H9 (cell line): ENCODE measurements around the gene GPRC5D. TPM values are rescaled to one million over a fixed set of nuclear protein-coding genes. Genes with fewer than 3 reads are reported as not detected.

Experiments used
- DNase-seq: peaks from one replicate; pipeline ENCODE4 v3.0.0-alpha.2; 2017
- H2AFZ ChIP-seq: one replicate; pipeline ENCODE4 v1.6.1; 2013; ENCODE audit warnings: mild to moderate bottlenecking, low read length, control low read depth, moderate library complexity
- H2AK5ac ChIP-seq: 2 replicates; pipeline ENCODE4 v1.6.1; 2013; ENCODE audit warnings: low read length, control low read depth, mixed read lengths; ENCODE audit not compliant: insufficient read length
- H2BK120ac ChIP-seq: one replicate; pipeline ENCODE4 v1.6.1; 2013; ENCODE audit warnings: low read depth, mild to moderate bottlenecking, low read length, control low read depth, inconsistent platforms; ENCODE audit not compliant: poor library complexity, severe bottlenecking
- H2BK12ac ChIP-seq: 2 replicates; pipeline ENCODE4 v1.6.1; 2013; ENCODE audit warnings: low read length, control low read depth, mixed read lengths, low read depth; ENCODE audit not compliant: insufficient read length
- H2BK15ac ChIP-seq: 2 replicates; pipeline ENCODE4 v1.6.1; 2013; ENCODE audit warnings: low read depth, low read length, control low read depth
- H2BK20ac ChIP-seq: one replicate; pipeline ENCODE4 v1.6.1; 2013; ENCODE audit warnings: low read depth, mild to moderate bottlenecking, low read length, control low read depth, inconsistent platforms; ENCODE audit not compliant: poor library complexity, severe bottlenecking
- H2BK5ac ChIP-seq: 2 replicates; pipeline ENCODE4 v1.6.1; 2013; ENCODE audit warnings: low read length, control low read depth, mixed read lengths; ENCODE audit not compliant: insufficient read length
- H3K14ac ChIP-seq: 2 replicates; pipeline ENCODE4 v1.6.1; 2013; ENCODE audit warnings: low read length, control low read depth; ENCODE audit not compliant: insufficient read depth
- H3K18ac ChIP-seq: 2 replicates; pipeline ENCODE4 v1.6.1; 2013; ENCODE audit warnings: low read depth, mild to moderate bottlenecking, mixed read lengths, low read length, control low read depth; ENCODE audit not compliant: insufficient read length
- H3K23ac ChIP-seq: 2 replicates; pipeline ENCODE4 v1.6.1; 2013; ENCODE audit warnings: low read length, control low read depth, mixed read lengths, low read depth; ENCODE audit not compliant: insufficient read length
- H3K23me2 ChIP-seq: 2 replicates; pipeline ENCODE4 v1.6.1; 2013; ENCODE audit warnings: low read depth, mild to moderate bottlenecking, mixed read lengths, low read length, control low read depth; ENCODE audit not compliant: insufficient read length, poor library complexity, severe bottlenecking
- H3K27ac ChIP-seq: 2 replicates; pipeline ENCODE4 v1.5.1; 2013; ENCODE audit warnings: low read length, control low read depth, mixed read lengths, low read depth; ENCODE audit not compliant: insufficient read length
- H3K27me3 ChIP-seq: 2 replicates; pipeline ENCODE4 v1.6.1; 2013; ENCODE audit warnings: low read length, control low read depth, inconsistent platforms; ENCODE audit not compliant: insufficient read depth
- H3K4ac ChIP-seq: 2 replicates; pipeline ENCODE4 v1.6.1; 2013; ENCODE audit warnings: low read depth, mild to moderate bottlenecking, control low read depth, inconsistent platforms, low read length, moderate library complexity
- H3K4me1 ChIP-seq: 2 replicates; pipeline ENCODE4 v1.6.1; 2013; ENCODE audit warnings: low read length, control low read depth, inconsistent platforms; ENCODE audit not compliant: insufficient read depth
- H3K4me2 ChIP-seq: 2 replicates; pipeline ENCODE4 v1.6.1; 2013; ENCODE audit warnings: low read length, control low read depth, mixed read lengths; ENCODE audit not compliant: insufficient read length, insufficient read depth
- H3K56ac ChIP-seq: 2 replicates; pipeline ENCODE4 v1.6.1; 2013; ENCODE audit warnings: low read depth, mild to moderate bottlenecking, mixed read lengths, low read length, control low read depth; ENCODE audit not compliant: insufficient read length
- H3K79me1 ChIP-seq: 2 replicates; pipeline ENCODE4 v1.6.1; 2013; ENCODE audit warnings: low read depth, mild to moderate bottlenecking, moderate library complexity, low read length, control low read depth, inconsistent platforms; ENCODE audit not compliant: insufficient read depth, poor library complexity, severe bottlenecking
- H3K79me2 ChIP-seq: 2 replicates; pipeline ENCODE4 v1.6.1; 2013; ENCODE audit warnings: low read length, control low read depth, inconsistent platforms; ENCODE audit not compliant: insufficient read depth
- H3K9ac ChIP-seq: 2 replicates; pipeline ENCODE4 v1.6.1; 2013; ENCODE audit warnings: low read length, control low read depth, mixed read lengths; ENCODE audit not compliant: insufficient read length; ENCODE audit errors: extremely low read depth
- H3K9me3 ChIP-seq: one replicate; pipeline ENCODE4 v1.6.1; 2013; ENCODE audit warnings: low read depth, low read length, inconsistent platforms; ENCODE audit not compliant: control insufficient read depth
- H3T11ph ChIP-seq: one replicate; pipeline ENCODE4 v1.6.1; 2013; ENCODE audit warnings: mild to moderate bottlenecking, low read length, control low read depth, inconsistent platforms
- H4K20me1 ChIP-seq: one replicate; pipeline ENCODE4 v1.6.1; 2013; ENCODE audit not compliant: control insufficient read depth, insufficient read length, insufficient read depth
- H4K5ac ChIP-seq: 2 replicates; pipeline ENCODE4 v1.6.1; 2013; ENCODE audit warnings: low read depth, mild to moderate bottlenecking, mixed read lengths, low read length, control low read depth; ENCODE audit not compliant: insufficient read length
- H4K8ac ChIP-seq: replicated peaks from 2 replicates; pipeline ENCODE4 v1.6.1; 2013; ENCODE audit warnings: low read length, control low read depth, mixed read lengths, low read depth; ENCODE audit not compliant: insufficient read length
- H4K91ac ChIP-seq: 2 replicates; pipeline ENCODE4 v1.6.1; 2013; ENCODE audit warnings: low read depth, mild to moderate bottlenecking, moderate library complexity, mixed read lengths, low read length, control low read depth; ENCODE audit not compliant: insufficient read length
- H3K27ac Mint-ChIP-seq, 3 experiments: 2 replicates in 2 of 3; 3 replicates in 1 of 3; pipeline ENCODE4 v1.8.0; 2020 to 2021; ENCODE audit warnings: mixed read lengths in 3 of 3, mild to moderate bottlenecking in 1 of 3, moderate library complexity in 1 of 3
- H3K27me3 Mint-ChIP-seq: 2 replicates; pipeline ENCODE4 v1.8.0; 2021; ENCODE audit warnings: low read depth, mild to moderate bottlenecking, moderate library complexity, mixed read lengths
- H3K36me3 Mint-ChIP-seq, 3 experiments: 2 replicates in 2 of 3; 3 replicates in 1 of 3; pipeline ENCODE4 v1.8.0; 2020 to 2021; ENCODE audit warnings: low read depth in 3 of 3, mixed read lengths in 3 of 3; ENCODE audit not compliant: insufficient read depth in 1 of 3
- H3K4me1 Mint-ChIP-seq, 2 experiments: 2 replicates each; pipeline ENCODE4 v1.8.0; 2020; ENCODE audit warnings: mixed read lengths in 2 of 2
- H3K4me3 Mint-ChIP-seq, 2 experiments: 2 replicates in 1 of 2; 3 replicates in 1 of 2; pipeline ENCODE4 v1.8.0; 2020 to 2021; ENCODE audit warnings: mild to moderate bottlenecking in 2 of 2, mixed read lengths in 2 of 2, moderate library complexity in 1 of 2
- H3K9me3 Mint-ChIP-seq, 2 experiments: 2 replicates in 1 of 2; 3 replicates in 1 of 2; pipeline ENCODE4 v1.8.0; 2020; ENCODE audit warnings: mild to moderate bottlenecking in 2 of 2, mixed read lengths in 2 of 2, moderate library complexity in 1 of 2
- WGBS: extraction: QIAGEN DNeasy Blood & Tissue Kit; methylation state at CpG from one replicate; pipeline ENCODE4 v1.1.7; 2013; ENCODE audit warnings: missing lambda C conversion rate, low lambda C conversion rate, mixed read lengths; ENCODE audit not compliant: insufficient read length; ENCODE audit errors: extremely low coverage; 5-methylcytosine and 5-hydroxymethylcytosine counted together
- total RNA-seq: library from RNA; stranded (reverse); gene quantifications from 2 replicates; pipeline ENCODE4 v1.2.1, GENCODE V29; 2021
- TF ChIP-seq, protein P1 (sequence below): fragments of 200-600 bp; sonication (generic); conservative IDR thresholded peaks from 3 replicates; pipeline ENCODE4 v1.8.0; 2021; ENCODE audit warnings: antibody characterized with exemption, mild to moderate bottlenecking

Gene GPRC5D
- total RNA-seq, 1 experiment from 2014 or later: not detected

DNA sequence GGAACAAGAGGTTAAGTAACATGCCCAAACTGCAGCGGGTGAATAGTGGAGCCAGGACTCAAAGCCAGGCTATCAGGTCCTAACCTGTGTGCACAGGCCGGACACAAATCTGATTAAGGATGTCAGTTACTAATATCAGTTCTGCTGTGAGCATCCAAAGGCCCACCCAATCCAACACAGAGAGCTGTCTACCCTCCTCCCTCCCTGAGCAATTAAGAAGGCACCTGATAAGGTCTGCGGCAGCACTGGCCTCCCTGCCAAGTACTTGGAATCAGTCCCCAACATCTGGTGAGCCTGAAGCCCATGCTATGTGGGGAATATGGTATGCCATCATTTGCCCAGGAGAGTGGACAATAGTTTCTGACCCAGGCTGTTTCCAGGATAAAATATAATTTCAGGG, 44.2 kb upstream of the GPRC5D start:
- H3K4me1 ChIP-seq: peaks cover 2% of the 10 kb centered on the region; the same call in 1 of the 2 replicates
- Mint-ChIP-seq H3K27ac (no peak overlapping the region), H3K4me1 (peaks cover 37 to 49% of the 10 kb centered on the region in 2 experiments), H3K27me3 (peaks cover 6% of the 10 kb centered on the region), H3K9me3 (no peaks in the 10 kb centered on the region), H3K4me3 (no peak overlapping the region), H3K36me3 (peaks cover 0 to 7% (median 4%) of the 10 kb centered on the region in 3 experiments; a peak in 3 of 7 replicates)
- H3K9ac ChIP-seq: no peak overlapping the region
- H3K14ac ChIP-seq: no peak overlapping the region
- WGBS: no CpG with 5 or more reads among the region's 3 CpGs
- no peak overlapping the region for H2BK20ac ChIP-seq
- DNase-seq: no peak
- TF ChIP-seq, protein P1, sequence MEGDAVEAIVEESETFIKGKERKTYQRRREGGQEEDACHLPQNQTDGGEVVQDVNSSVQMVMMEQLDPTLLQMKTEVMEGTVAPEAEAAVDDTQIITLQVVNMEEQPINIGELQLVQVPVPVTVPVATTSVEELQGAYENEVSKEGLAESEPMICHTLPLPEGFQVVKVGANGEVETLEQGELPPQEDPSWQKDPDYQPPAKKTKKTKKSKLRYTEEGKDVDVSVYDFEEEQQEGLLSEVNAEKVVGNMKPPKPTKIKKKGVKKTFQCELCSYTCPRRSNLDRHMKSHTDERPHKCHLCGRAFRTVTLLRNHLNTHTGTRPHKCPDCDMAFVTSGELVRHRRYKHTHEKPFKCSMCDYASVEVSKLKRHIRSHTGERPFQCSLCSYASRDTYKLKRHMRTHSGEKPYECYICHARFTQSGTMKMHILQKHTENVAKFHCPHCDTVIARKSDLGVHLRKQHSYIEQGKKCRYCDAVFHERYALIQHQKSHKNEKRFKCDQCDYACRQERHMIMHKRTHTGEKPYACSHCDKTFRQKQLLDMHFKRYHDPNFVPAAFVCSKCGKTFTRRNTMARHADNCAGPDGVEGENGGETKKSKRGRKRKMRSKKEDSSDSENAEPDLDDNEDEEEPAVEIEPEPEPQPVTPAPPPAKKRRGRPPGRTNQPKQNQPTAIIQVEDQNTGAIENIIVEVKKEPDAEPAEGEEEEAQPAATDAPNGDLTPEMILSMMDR: no peak
- no peak overlapping the region for H2AK5ac ChIP-seq
- H3K18ac ChIP-seq: no peak overlapping the region
- no peak overlapping the region for H4K5ac ChIP-seq
- no peak overlapping the region for H2BK5ac ChIP-seq
- H3K27me3 ChIP-seq: no peaks in the 10 kb centered on the region
- H3K79me1 ChIP-seq: no peaks in the 10 kb centered on the region
- H3K4me2 ChIP-seq: no peak overlapping the region
- no peak overlapping the region for H3K56ac ChIP-seq
- H4K8ac ChIP-seq: no peak overlapping the region
- H3K79me2 ChIP-seq: no peaks in the 10 kb centered on the region; the same call in 1 of the 2 replicates
- H2BK12ac ChIP-seq: no peak overlapping the region
- no peak overlapping the region for H3K27ac ChIP-seq
- H3K4ac ChIP-seq: no peak overlapping the region
- no peak overlapping the region for H2BK120ac ChIP-seq
- H3K23me2 ChIP-seq: peaks cover 13% of the 10 kb centered on the region
- H3T11ph ChIP-seq: no peak overlapping the region
- no peak overlapping the region for H2AFZ ChIP-seq
- H3K23ac ChIP-seq: no peak overlapping the region
- H4K20me1 ChIP-seq: no peaks in the 10 kb centered on the region
- H3K9me3 ChIP-seq: no peaks in the 10 kb centered on the region
- no peak overlapping the region for H2BK15ac ChIP-seq
- no peak overlapping the region for H4K91ac ChIP-seq
